ENCODE measurements around the gene PXDN. TPM values are rescaled to one million over a fixed set of nuclear protein-coding genes. Genes with fewer than 3 reads are reported as not detected.

PXDN gene
- total and polyA plus RNA-seq, 2 donors (not counting 3 experiments of a cell fraction or from before 2014, with no cell fraction given): 231 to 308 TPM

DNA sequence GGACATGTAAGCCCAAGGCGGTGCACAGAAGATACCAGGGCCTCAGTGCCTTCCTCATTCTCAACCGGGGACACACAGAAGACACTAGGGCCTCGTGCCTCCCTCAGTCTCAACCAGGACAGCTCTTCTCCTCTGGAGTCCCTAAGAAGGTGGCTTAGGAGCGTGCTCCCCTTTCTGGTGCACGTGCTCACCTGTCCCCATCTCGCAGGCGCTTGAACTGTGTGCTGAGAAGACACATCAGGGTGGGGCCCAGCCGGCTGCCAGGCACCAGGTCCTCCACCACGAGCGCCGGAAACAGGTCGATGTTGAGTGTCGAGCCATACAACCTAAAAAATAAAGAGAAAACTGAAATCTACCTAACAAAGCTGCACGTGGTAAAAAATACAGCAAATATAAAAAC is 99.9 kb downstream of the PXDN start:
- CTCF ChIA-PET: interaction anchor here (1.2 to 1.4 kb wide), 2 partner anchors 19 to 106 kb away, joined by 3 to 4 read pairs; no protein-coding TSS in a partner anchor
- Histone ChIP-seq H3K4me1 (ENCODE audit: control insufficient read depth, extremely low read depth, insufficient read depth, low read length) (peaks cover 2% of the 10 kb centered on the region), H3K79me2 (ENCODE audit: control insufficient read depth, insufficient read depth, low read length) (no peaks in the 10 kb centered on the region), H3K27ac (ENCODE audit: insufficient read depth, low read depth, low read length) (no peak overlapping the region), H3K4me3 (replicated peaks in 1 of 3; ENCODE audit: insufficient read depth in 1 of 3, low read depth in 1 of 3, low read length in 3 of 3) (no peak overlapping the region), H2AFZ (ENCODE audit: low read depth, low read length) (no peak overlapping the region), H3K9me3 (replicated peaks; ENCODE audit: control insufficient read depth, insufficient read depth, low read length) (no peaks in the 10 kb centered on the region), H3K27me3 (ENCODE audit: control insufficient read depth in 2 of 2, insufficient read depth in 2 of 2, low read length in 2 of 2) (no peaks in the 10 kb centered on the region), H4K20me1 (replicated peaks; ENCODE audit: control insufficient read depth, extremely low read depth, insufficient read depth, low read length) (no peaks in the 10 kb centered on the region), H3K36me3 (ENCODE audit: control insufficient read depth in 2 of 2, extremely low read depth in 1 of 2, insufficient read depth in 2 of 2, low read length in 2 of 2) (peaks cover 21 to 30% of the 10 kb centered on the region in 2 experiments), H3K9me1 (replicated peaks; ENCODE audit: control insufficient read depth, extremely low read depth, insufficient read depth, low read length) (no peaks in the 10 kb centered on the region), H3K9ac (replicated peaks; ENCODE audit: extremely low read depth, insufficient read depth, low read length) (no peak overlapping the region), H3K4me2 (ENCODE audit: insufficient read depth, low read length) (no peak overlapping the region)
- FAIRE-seq (no peak), DNase-seq (ENCODE audit: low read depth, low spot score) (no peak)
- POLR2A ChIA-PET: no interaction called here
- no peak for TF ChIP-seq EZH2 (IDR thresholded peaks at IDR 0.05; ENCODE audit: borderline replicate concordance, low read depth, low read length, severe bottlenecking)
- TF ChIP-seq JUN (IDR thresholded peaks at IDR 0.05; ENCODE audit: borderline replicate concordance, insufficient read depth, insufficient read length, low read depth): no peak
- no peak for TF ChIP-seq GATA2 (IDR thresholded peaks at IDR 0.05; ENCODE audit: insufficient read depth, insufficient read length, low read depth, low read length)
- TF ChIP-seq POLR2A (IDR thresholded peaks at IDR 0.05; ENCODE audit: low read depth, low read length): no peak
- no peak for TF ChIP-seq POLR2AphosphoS5 (IDR thresholded peaks at IDR 0.05; ENCODE audit: insufficient read depth, low read depth, low read length)
- no peak for TF ChIP-seq FOS (IDR thresholded peaks at IDR 0.05; ENCODE audit: borderline replicate concordance, insufficient read depth, low read length)
- TF ChIP-seq, protein P1, sequence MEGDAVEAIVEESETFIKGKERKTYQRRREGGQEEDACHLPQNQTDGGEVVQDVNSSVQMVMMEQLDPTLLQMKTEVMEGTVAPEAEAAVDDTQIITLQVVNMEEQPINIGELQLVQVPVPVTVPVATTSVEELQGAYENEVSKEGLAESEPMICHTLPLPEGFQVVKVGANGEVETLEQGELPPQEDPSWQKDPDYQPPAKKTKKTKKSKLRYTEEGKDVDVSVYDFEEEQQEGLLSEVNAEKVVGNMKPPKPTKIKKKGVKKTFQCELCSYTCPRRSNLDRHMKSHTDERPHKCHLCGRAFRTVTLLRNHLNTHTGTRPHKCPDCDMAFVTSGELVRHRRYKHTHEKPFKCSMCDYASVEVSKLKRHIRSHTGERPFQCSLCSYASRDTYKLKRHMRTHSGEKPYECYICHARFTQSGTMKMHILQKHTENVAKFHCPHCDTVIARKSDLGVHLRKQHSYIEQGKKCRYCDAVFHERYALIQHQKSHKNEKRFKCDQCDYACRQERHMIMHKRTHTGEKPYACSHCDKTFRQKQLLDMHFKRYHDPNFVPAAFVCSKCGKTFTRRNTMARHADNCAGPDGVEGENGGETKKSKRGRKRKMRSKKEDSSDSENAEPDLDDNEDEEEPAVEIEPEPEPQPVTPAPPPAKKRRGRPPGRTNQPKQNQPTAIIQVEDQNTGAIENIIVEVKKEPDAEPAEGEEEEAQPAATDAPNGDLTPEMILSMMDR (IDR thresholded peaks at IDR 0.05; ENCODE audit: extremely low read depth in 1 of 2, insufficient read depth in 1 of 2, low read depth in 1 of 2, low read length in 2 of 2): no peak
- TF ChIP-seq MYC (IDR thresholded peaks at IDR 0.05; ENCODE audit: low read depth, low read length): no peak
- TF ChIP-seq, protein P2, sequence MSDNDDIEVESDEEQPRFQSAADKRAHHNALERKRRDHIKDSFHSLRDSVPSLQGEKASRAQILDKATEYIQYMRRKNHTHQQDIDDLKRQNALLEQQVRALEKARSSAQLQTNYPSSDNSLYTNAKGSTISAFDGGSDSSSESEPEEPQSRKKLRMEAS (IDR thresholded peaks at IDR 0.05; ENCODE audit: insufficient read depth, insufficient read length): no peak
- BruUV-seq (replicated peaks): no TSS peak
- intact Hi-C loops (cut with micrococcal nuclease) (loop anchor here (5.0 kb wide), 1 partner anchor 52 kb away; no protein-coding TSS in a partner anchor), dilution Hi-C loops (cut with MboI; ENCODE audit: extremely low pct_ligation_motif_present, low sequenced_read_pairs) (no loop called here)
